Thoracic aorta (tissue), 2 donors: ENCODE measurements around the gene SLC1A5. TPM values are rescaled to one million over a fixed set of nuclear protein-coding genes. Genes with fewer than 3 reads are reported as not detected.
"Not testable (repeated sequence)": the region's sequence is repeated elsewhere in the genome, so short reads cannot be mapped to it uniquely, and the experiment has no call there.

Experiments
- ATAC-seq: fragments of 150-250 bp; one replicate; pipeline ENCODE4 v1.8.0; 2017; ENCODE audit warnings: low read depth; ENCODE audit not compliant: insufficient number of reproducible peaks, low FRiP score
- DNase-seq: peaks from one replicate; pipeline ENCODE4 v3.0.0-alpha.2; 2020; ENCODE audit warnings: low spot score
- H3K27ac ChIP-seq, 2 donors: fragments of 200-600 bp; sonication (generic); 1 replicate in 1 of 2; 2 replicates in 1 of 2; pipeline ENCODE4 v1.5.1; 2016; ENCODE audit warnings: mild to moderate bottlenecking in 2 of 2, moderate library complexity in 2 of 2
- H3K27me3 ChIP-seq: fragments of 200-600 bp; sonication (generic); replicated peaks from 2 replicates; pipeline ENCODE4 v1.6.0; 2016; ENCODE audit warnings: mild to moderate bottlenecking; ENCODE audit not compliant: insufficient read depth
- H3K36me3 ChIP-seq: fragments of 200-600 bp; sonication (generic); one replicate; pipeline ENCODE4 v1.5.1; 2016
- H3K4me1 ChIP-seq, 2 donors: fragments of 200-600 bp; sonication (generic); 1 replicate in 1 of 2; 2 replicates in 1 of 2; pipeline versions ENCODE4 v1.5.1 to v1.6.0; 2016; ENCODE audit warnings: low read depth in 2 of 2, mild to moderate bottlenecking in 1 of 2; ENCODE audit not compliant: control insufficient read depth in 1 of 2
- H3K4me3 ChIP-seq: fragments of 200-600 bp; sonication (generic); 2 replicates; pipeline ENCODE4 v1.5.1; 2016; ENCODE audit warnings: mild to moderate bottlenecking
- H3K9me3 ChIP-seq: fragments of 200-600 bp; sonication (generic); 2 replicates; pipeline ENCODE4 v1.5.1; 2016
- total RNA-seq, 2 donors: library from RNA; depleted of rRNA; stranded (reverse); fragments of >200 nt; gene quantifications; one replicate each; pipeline versions ENCODE4 v1.1.0 to v1.2.3, GENCODE V29; 2016
- TF ChIP-seq, protein P1 (sequence below): fragments of 200-600 bp; sonication (generic); IDR thresholded peaks from one replicate; pipeline ENCODE4 v1.5.1; 2019; ENCODE audit warnings: antibody characterized with exemption

The SLC1A5 gene
- total RNA-seq, 2 donors from 2014 or later = 48.7 to 66.2 TPM

- no peak for ATAC-seq
- H3K36me3 ChIP-seq = no peaks in the 10 kb centered on the region
Observed at GRCh38 chr19:46828484-46828883, 40.1 kb upstream of the SLC1A5 start.

GRCh38 chr19:46825731-46826055, 37.3 kb upstream of the SLC1A5 start:
- Histone ChIP-seq H3K9me3 (no peaks in the 10 kb centered on the region), H3K4me3 (no peak overlapping the region), H3K36me3 (no peaks in the 10 kb centered on the region), H3K27me3 (no peaks in the 10 kb centered on the region), H3K4me1 (no peaks in the 10 kb centered on the region), H3K27ac (no peak overlapping the region)
- DNase-seq (no peak), ATAC-seq (no peak)
- TF ChIP-seq, protein P1, sequence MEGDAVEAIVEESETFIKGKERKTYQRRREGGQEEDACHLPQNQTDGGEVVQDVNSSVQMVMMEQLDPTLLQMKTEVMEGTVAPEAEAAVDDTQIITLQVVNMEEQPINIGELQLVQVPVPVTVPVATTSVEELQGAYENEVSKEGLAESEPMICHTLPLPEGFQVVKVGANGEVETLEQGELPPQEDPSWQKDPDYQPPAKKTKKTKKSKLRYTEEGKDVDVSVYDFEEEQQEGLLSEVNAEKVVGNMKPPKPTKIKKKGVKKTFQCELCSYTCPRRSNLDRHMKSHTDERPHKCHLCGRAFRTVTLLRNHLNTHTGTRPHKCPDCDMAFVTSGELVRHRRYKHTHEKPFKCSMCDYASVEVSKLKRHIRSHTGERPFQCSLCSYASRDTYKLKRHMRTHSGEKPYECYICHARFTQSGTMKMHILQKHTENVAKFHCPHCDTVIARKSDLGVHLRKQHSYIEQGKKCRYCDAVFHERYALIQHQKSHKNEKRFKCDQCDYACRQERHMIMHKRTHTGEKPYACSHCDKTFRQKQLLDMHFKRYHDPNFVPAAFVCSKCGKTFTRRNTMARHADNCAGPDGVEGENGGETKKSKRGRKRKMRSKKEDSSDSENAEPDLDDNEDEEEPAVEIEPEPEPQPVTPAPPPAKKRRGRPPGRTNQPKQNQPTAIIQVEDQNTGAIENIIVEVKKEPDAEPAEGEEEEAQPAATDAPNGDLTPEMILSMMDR = no peak

More at GRCh38 chr19:46828484-46828883, 40.1 kb upstream of the SLC1A5 start:
- Histone ChIP-seq H3K9me3 (no peaks in the 10 kb centered on the region), H3K4me1 (no peaks in the 10 kb centered on the region), H3K4me3 (no peak overlapping the region), H3K27ac (no peak overlapping the region), H3K27me3 (no peaks in the 10 kb centered on the region)
- TF ChIP-seq, protein P1 = no peak
- no peak for DNase-seq

GRCh38 chr19:46824890-46825730, 36.7 kb upstream of the SLC1A5 start:
- no peak for ATAC-seq
- Histone ChIP-seq H3K36me3 (no peaks in the 10 kb centered on the region), H3K9me3 (no peaks in the 10 kb centered on the region), H3K27me3 (no peaks in the 10 kb centered on the region), H3K27ac (no peak overlapping the region), H3K4me3 (no peak overlapping the region), H3K4me1 (no peaks in the 10 kb centered on the region)
- TF ChIP-seq, protein P1 = no peak
- DNase-seq = no peak

DNA sequence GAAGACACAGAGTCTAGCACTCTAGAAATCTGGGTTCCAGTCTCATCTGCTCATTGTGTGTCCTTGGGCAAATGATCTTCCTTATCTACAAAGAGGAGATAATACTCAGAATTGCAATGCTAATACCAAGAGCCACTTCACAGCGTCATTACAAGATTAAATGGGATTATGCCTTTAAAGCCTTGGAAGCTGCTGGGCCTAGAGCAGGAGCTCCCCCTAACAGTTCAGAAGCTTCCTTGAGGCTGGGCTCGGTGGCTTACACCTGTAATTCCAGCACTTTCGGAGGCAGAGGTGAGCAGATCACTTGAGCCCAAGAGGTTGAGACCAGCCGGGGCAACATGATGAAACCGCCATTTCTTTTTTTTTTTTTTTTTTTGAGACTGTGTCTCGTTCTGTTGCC, 34.7 kb upstream of the SLC1A5 start:
- Histone ChIP-seq H3K27me3 (no peaks in the 10 kb centered on the region), H3K4me1 (no peaks in the 10 kb centered on the region), H3K27ac (no peak overlapping the region), H3K9me3 (no peaks in the 10 kb centered on the region), H3K36me3 (no peaks in the 10 kb centered on the region), H3K4me3 (no peak overlapping the region)
- no peak for DNase-seq
- TF ChIP-seq, protein P1 = no peak
- no peak for ATAC-seq

DNA sequence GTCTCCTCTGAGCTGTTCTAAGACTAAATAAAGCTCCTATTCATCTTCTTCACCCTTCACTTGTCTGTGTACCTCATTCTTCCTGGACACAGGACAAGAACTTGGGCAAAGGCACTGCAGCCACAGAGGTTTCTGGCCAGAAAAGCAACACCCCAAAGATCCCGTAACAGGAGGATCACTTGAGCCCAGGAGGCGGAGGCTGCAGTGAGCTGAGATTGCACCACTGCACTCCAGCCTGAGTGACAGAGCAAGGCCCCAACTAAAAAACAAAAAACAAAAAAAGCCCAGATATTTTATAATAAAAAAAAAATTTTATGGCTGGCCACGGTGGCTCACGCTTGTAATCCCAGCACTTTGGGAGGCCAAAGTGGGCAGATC, 34.0 kb upstream of the SLC1A5 start:
- H3K27ac ChIP-seq, H3K4me3 ChIP-seq, DNase-seq, H3K27me3 ChIP-seq, ATAC-seq, H3K4me1 ChIP-seq, H3K36me3 ChIP-seq, H3K9me3 ChIP-seq: not testable (repeated sequence)
